GM12878 (cell line): ENCODE data around the gene MAN1A1.

Source experiments
- CBX3 ChIP-seq: fragments of 200-600 bp; sonication (generic); IDR thresholded peaks from 2 replicates; pipeline ENCODE4 v1.6.1; 2016; ENCODE audit warnings: low read depth, borderline replicate concordance
- CTCF ChIP-seq, 3 experiments: IDR thresholded peaks in 2 of 3; conservative IDR thresholded peaks in 1 of 3; 2 replicates each; pipeline ENCODE4 v1.5.1; 2011; ENCODE audit warnings: low read depth in 3 of 3, low read length in 3 of 3, mild to moderate bottlenecking in 3 of 3, control low read depth in 2 of 3, moderate library complexity in 2 of 3, inconsistent platforms in 1 of 3, mixed read lengths in 1 of 3; ENCODE audit not compliant: control insufficient read depth in 2 of 3, insufficient read depth in 1 of 3; ENCODE audit errors: extremely low read depth in 1 of 3
- TF ChIP-seq, protein P1 (sequence below): IDR thresholded peaks from 2 replicates; pipeline ENCODE4 v1.6.1; 2011; ENCODE audit warnings: mild to moderate bottlenecking, low read depth, low read length, moderate library complexity; ENCODE audit not compliant: insufficient replicate concordance
- TF ChIP-seq, protein P2 (sequence below): IDR thresholded peaks from 2 replicates; pipeline ENCODE4 v1.6.1; 2011; ENCODE audit warnings: low read depth, low read length, improper control_type of control experiment, borderline replicate concordance

GRCh38 chr6:119312875-119313338 is 36.7 kb downstream of the MAN1A1 start:
- TF ChIP-seq CTCF (IDR thresholded peaks at IDR 0.05 in 2 of 3, conservative IDR thresholded peaks at IDR 0.05 in 1 of 3; ENCODE audit: control insufficient read depth in 2 of 3, extremely low read depth in 1 of 3, insufficient read depth in 1 of 3, low read depth in 3 of 3, low read length in 3 of 3) = no peak
- TF ChIP-seq, protein P1, sequence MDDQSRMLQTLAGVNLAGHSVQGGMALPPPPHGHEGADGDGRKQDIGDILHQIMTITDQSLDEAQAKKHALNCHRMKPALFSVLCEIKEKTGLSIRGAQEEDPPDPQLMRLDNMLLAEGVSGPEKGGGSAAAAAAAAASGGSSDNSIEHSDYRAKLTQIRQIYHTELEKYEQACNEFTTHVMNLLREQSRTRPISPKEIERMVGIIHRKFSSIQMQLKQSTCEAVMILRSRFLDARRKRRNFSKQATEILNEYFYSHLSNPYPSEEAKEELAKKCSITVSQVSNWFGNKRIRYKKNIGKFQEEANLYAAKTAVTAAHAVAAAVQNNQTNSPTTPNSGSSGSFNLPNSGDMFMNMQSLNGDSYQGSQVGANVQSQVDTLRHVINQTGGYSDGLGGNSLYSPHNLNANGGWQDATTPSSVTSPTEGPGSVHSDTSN = no peak
- TF ChIP-seq, protein P2, sequence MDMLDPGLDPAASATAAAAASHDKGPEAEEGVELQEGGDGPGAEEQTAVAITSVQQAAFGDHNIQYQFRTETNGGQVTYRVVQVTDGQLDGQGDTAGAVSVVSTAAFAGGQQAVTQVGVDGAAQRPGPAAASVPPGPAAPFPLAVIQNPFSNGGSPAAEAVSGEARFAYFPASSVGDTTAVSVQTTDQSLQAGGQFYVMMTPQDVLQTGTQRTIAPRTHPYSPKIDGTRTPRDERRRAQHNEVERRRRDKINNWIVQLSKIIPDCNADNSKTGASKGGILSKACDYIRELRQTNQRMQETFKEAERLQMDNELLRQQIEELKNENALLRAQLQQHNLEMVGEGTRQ = no peak
- TF ChIP-seq CBX3 = no peak
